Ishikawa (cell line): Measurements from ENCODE around the gene PTK6.

Source experiments
- CEBPB ChIP-seq: IDR thresholded peaks from 2 replicates; pipeline ENCODE4 v1.6.1; 2012
- CREB1 ChIP-seq: IDR thresholded peaks from 2 replicates; pipeline ENCODE4 v1.6.1; 2012; ENCODE audit warnings: low read depth
- EGR1 ChIP-seq: IDR thresholded peaks from 2 replicates; pipeline ENCODE4 v1.6.1; 2012
- EP300 ChIP-seq: IDR thresholded peaks from 2 replicates; pipeline ENCODE4 v1.6.1; 2012; ENCODE audit warnings: borderline replicate concordance
- FOXM1 ChIP-seq: IDR thresholded peaks from 2 replicates; pipeline ENCODE4 v1.6.1; 2012; ENCODE audit warnings: low read depth, borderline replicate concordance
- NFIC ChIP-seq: IDR thresholded peaks from 2 replicates; pipeline ENCODE4 v1.6.1; 2012
- RAD21 ChIP-seq: IDR thresholded peaks from 2 replicates; pipeline ENCODE4 v1.6.1; 2012; ENCODE audit warnings: low read depth
- TAF1 ChIP-seq: IDR thresholded peaks from 2 replicates; pipeline ENCODE4 v1.6.1; 2012; ENCODE audit warnings: low read depth, mild to moderate bottlenecking
- TCF12 ChIP-seq: IDR thresholded peaks from 2 replicates; pipeline ENCODE4 v1.6.1; 2012; ENCODE audit warnings: low read depth
- TEAD4 ChIP-seq: IDR thresholded peaks from 2 replicates; pipeline ENCODE4 v1.6.1; 2012
- YY1 ChIP-seq: IDR thresholded peaks from 2 replicates; pipeline ENCODE4 v1.6.1; 2012; ENCODE audit warnings: low read depth
- ZBTB7A ChIP-seq: IDR thresholded peaks from 2 replicates; pipeline ENCODE4 v1.6.1; 2012; ENCODE audit warnings: low read depth
- TF ChIP-seq, protein P1 (sequence below): IDR thresholded peaks from 2 replicates; pipeline ENCODE4 v1.6.1; 2012; ENCODE audit warnings: low read depth, mild to moderate bottlenecking
- TF ChIP-seq, protein P2 (sequence below): IDR thresholded peaks from 2 replicates; pipeline ENCODE4 v1.6.1; 2012
- TF ChIP-seq, protein P3 (sequence below): IDR thresholded peaks from 2 replicates; pipeline ENCODE4 v1.6.1; 2012

The PTK6 gene

DNA sequence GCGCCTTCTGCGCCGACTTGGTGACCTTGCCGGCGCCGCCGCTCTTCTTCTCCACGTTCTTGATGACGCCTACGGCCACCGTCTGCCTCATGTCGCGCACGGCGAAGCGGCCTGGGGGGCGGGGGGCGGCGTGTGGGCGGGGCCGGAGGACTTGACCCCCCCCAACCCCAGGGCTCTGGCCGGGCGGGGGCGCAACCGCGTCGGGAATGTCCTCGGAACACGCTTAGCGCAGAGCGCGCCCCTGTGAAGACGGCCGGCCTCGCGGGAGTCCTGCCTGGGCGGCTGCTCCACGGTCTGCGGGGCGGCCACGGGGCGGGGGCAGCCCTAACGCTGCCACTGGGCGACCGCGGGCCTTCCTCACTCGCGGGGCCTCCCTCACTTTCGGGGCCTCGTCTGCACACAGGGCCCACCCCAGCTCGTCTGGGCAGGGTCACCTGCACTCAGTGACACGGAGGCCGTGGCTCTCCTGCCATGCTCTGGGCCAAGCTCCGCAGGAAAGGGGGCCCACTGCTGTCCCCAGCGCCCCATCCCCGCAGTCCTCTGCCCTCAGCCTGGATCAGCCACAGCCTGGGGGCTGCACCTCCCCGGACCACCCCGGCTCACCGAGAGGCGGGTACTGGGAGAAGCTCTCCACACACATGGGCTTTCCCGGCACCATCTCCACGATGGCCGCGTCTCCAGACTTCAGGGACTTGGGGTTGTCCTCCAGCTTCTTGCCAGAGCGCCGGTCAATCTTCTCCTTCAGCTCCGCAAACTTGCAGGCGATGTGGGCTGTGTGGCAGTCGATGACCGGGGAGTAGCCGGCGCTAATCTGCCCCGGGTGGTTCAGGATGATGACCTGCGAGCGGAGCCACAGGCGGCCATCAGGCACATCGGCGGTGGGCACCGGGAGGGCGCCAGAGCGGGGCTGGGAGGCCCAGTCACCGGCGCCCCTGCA lies 48.6 kb downstream of the PTK6 start:
- TF ChIP-seq CEBPB (no peak), EP300 (no peak), TAF1 (no peak), TEAD4 (no peak), TCF12 (no peak), CREB1 (no peak), RAD21 (no peak), NFIC (no peak), EGR1 (no peak), ZBTB7A (no peak), YY1 (no peak)
- TF ChIP-seq, protein P1, sequence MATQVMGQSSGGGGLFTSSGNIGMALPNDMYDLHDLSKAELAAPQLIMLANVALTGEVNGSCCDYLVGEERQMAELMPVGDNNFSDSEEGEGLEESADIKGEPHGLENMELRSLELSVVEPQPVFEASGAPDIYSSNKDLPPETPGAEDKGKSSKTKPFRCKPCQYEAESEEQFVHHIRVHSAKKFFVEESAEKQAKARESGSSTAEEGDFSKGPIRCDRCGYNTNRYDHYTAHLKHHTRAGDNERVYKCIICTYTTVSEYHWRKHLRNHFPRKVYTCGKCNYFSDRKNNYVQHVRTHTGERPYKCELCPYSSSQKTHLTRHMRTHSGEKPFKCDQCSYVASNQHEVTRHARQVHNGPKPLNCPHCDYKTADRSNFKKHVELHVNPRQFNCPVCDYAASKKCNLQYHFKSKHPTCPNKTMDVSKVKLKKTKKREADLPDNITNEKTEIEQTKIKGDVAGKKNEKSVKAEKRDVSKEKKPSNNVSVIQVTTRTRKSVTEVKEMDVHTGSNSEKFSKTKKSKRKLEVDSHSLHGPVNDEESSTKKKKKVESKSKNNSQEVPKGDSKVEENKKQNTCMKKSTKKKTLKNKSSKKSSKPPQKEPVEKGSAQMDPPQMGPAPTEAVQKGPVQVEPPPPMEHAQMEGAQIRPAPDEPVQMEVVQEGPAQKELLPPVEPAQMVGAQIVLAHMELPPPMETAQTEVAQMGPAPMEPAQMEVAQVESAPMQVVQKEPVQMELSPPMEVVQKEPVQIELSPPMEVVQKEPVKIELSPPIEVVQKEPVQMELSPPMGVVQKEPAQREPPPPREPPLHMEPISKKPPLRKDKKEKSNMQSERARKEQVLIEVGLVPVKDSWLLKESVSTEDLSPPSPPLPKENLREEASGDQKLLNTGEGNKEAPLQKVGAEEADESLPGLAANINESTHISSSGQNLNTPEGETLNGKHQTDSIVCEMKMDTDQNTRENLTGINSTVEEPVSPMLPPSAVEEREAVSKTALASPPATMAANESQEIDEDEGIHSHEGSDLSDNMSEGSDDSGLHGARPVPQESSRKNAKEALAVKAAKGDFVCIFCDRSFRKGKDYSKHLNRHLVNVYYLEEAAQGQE: no peak
- TF ChIP-seq, protein P2, sequence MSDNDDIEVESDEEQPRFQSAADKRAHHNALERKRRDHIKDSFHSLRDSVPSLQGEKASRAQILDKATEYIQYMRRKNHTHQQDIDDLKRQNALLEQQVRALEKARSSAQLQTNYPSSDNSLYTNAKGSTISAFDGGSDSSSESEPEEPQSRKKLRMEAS: no peak

DNA sequence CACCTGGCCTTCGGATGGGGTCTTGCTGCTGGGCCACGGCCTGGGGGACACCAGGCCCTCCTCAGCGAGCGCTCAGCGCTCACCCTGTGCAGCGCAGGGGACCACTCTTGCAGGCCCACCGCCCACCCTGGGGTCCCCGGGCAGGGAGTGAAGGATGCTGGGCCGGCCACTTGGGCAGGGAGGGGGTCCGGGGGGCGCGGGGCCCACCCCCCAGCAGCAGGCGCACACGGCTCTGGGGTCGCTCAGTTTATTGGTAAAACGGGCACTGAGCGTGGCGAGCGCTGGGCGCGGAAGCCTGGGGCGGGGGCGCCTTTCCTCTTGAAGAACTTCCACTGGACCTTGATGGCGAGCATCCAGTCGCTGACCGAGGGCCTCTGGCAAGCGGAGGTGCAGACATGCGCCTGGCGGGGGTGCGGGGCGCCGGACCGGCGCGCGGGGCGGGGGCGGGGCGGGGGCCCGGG lies 49.4 kb downstream of the PTK6 start:
- TF ChIP-seq, protein P1: no peak
- TF ChIP-seq NFIC (no peak), EP300 (no peak), TCF12 (no peak), ZBTB7A (no peak), TEAD4 (no peak), EGR1 (no peak), CEBPB (no peak), CREB1 (no peak), TAF1 (no peak), RAD21 (no peak), YY1 (no peak), FOXM1 (no peak)
- TF ChIP-seq, protein P3, sequence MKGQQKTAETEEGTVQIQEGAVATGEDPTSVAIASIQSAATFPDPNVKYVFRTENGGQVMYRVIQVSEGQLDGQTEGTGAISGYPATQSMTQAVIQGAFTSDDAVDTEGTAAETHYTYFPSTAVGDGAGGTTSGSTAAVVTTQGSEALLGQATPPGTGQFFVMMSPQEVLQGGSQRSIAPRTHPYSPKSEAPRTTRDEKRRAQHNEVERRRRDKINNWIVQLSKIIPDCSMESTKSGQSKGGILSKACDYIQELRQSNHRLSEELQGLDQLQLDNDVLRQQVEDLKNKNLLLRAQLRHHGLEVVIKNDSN: no peak
- TF ChIP-seq, protein P2: no peak

DNA sequence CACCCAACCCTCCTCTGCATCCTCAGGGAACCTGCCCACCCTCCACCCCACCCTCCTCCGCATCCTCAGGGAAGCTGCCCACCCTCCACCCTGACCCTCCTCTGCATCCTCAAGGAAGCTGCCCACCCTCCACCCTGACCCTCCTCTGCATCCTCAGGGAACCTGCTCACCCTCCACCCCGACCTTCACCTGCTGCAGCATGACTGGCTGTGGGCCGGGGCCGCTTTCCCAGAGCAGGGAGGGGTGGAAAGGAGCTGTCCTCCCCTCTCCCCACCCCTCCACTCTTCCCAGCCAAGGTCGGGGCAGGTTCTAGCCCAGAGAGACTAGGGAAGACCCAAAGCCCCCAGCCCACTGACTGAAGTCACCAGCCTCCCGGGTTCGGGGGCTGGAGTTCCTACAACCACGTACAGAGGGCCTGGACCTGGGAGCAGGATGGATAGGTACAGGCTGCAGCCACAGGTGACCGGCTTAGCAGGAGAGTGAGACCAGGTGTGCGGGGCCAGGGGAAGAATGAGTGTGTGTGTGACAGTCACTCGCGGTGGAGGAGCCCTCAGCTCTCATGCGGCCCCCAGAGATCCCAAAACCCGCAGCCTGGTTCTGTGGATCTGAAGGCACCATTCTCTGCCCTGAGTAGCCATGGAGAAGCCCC lies 49.9 kb downstream of the PTK6 start:
- TF ChIP-seq EP300: no peak
- no peak for TF ChIP-seq RAD21
- TF ChIP-seq TCF12: no peak
- TF ChIP-seq FOXM1: no peak
- no peak for TF ChIP-seq CEBPB
- no peak for TF ChIP-seq ZBTB7A
- no peak for TF ChIP-seq TAF1
- TF ChIP-seq TEAD4: no peak
- TF ChIP-seq, protein P3: no peak
- no peak for TF ChIP-seq CREB1
- TF ChIP-seq EGR1: no peak
- TF ChIP-seq YY1: no peak
- TF ChIP-seq, protein P1: no peak
- TF ChIP-seq NFIC: no peak
